HG03045 (cell line): ENCODE data around the gene CAP1.
"Not testable (repeated sequence)": the region's sequence is repeated elsewhere in the genome, so short reads cannot be mapped to it uniquely, and the experiment has no call there.

Source experiments
- ATAC-seq: cut with Tn5 transposase; IDR thresholded peaks from one replicate; pipeline ENCODE4 v1.9.1; 2021; ENCODE audit warnings: mild to moderate bottlenecking, moderate library complexity; ENCODE audit not compliant: unreplicated experiment

The CAP1 gene

GRCh38 chr1:40040511-40041465, at the start of gene CAP1:
Gene CAP1 (plus strand): TSS chr1:40040729. CDS start chr1:40059347, 18,618 bp downstream.
- ATAC-seq = peak; percentile 84

DNA sequence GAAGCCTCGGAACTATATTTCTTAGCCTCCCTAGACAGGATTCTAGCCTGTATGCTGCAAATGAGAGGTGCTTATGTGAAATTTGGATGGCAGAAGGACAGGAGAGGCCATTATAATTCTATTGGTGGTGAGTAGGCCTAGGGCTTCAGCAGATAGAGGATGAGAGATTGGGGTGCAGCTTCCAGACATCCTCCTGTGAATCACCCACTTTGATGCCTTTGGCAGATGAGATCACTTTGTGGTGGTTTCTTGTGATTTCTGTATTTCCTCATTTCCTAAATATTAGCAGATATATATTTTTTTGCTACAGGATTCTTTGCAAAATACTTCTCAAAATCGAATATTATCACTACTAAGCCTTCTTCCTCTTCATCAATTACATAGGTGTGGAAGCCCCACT, 48.3 kb upstream of the CAP1 start:
- ATAC-seq = no peak

GRCh38 chr1:39992888-39993287, 47.6 kb upstream of the CAP1 start:
- ATAC-seq = no peak

- no peak for ATAC-seq
Measured at GRCh38 chr1:39995973-39996393, 44.5 kb upstream of the CAP1 start.

DNA sequence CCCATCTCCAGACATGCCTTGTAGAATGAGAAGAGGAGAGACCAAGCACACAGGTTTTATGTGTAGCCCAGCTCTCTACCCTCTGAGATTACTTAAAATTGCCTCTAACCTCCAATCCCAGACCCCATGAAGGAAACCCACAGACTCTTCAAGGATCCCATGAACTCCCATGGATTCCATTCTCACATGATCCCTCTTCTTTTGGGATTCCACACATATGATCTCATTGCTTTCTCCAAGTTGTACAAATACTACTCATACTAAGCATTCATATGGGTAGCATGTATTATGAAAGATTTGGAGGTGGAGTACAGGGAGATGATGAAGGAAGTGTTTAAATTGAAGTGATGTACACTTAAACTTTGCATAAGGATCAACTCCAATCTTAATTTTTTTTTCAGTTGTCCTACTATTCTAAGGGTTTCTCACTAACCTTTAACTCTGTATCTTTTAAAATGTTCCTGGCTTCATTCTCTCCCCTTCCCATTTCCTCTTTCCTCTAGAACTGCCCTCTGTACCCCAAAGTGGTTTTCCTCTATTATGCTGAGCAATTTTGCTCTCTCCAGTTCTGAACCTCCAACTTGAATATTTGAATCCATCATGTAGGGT, 44.0 kb upstream of the CAP1 start:
- no peak for ATAC-seq

- no peak for ATAC-seq
Measured at GRCh38 chr1:40001456-40001855, 39.1 kb upstream of the CAP1 start.

DNA sequence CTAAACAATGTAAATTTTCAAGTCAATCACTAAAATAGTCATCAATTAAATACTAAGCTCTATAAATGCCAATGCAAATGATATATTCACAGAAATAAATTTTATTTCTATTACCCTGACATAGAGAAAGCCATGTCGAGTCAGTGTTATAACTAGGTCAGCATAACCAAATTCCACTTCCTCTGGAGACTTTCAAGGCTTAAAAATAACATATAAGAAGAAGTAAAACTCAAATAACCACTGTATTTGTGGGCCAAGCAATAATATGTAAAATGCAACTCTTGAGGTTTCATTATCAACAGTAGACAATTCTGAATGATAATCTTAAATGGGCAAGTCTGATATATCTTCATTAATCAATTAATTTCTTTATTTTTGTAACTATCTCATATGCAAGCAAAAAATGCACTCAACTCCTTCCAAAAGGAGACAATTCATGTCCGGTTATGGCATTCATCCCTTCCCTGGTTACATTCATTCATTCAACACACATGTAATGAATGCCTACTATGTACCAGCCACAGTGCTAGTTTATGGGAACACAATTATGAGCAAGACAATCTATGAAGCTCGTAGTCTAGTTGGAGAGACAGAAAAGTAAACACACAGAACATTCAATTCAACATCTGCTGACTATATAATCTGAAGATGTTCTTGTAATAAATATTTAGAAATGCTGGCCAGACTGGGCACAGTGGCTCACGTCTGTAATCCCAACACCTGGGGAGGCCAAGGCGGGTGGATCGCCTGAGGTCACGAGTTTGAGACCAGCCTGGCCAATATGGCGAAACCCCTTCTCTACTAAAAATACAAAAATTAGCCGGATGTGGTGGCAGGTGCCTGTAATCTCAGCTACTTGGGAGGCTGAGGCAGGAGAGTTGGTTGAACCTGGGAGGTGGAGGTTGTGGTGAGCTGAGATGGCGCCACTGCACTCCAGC, 37.1 kb upstream of the CAP1 start:
- ATAC-seq = no peak

GRCh38 chr1:40004857-40005256, 35.7 kb upstream of the CAP1 start:
- ATAC-seq = no peak

DNA sequence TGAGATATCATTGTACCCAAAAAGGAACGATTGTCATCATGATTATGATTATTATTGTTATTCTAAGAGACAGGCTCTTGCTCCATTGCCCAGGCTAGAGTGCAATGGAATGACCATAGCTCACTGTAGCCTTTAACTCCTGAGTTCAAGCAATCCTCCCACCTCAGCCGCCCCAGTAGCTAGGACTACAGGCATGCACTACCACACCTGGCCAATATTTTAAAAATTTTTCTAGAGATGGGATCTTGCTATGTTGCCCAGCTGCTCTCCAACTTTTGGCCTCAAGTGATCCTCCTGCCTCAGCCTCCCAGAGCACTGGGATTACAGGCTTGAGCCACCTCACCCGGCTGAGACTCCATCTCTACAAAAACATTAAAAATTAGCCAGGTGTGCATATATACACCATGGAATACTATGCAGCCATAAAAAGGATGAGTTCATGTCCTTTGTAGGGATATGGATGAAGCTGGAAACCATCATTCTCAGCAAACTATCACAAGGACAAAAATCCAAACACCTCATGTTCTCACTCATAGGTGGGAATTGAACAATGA, 33.0 kb upstream of the CAP1 start:
- ATAC-seq = not testable (repeated sequence)

DNA sequence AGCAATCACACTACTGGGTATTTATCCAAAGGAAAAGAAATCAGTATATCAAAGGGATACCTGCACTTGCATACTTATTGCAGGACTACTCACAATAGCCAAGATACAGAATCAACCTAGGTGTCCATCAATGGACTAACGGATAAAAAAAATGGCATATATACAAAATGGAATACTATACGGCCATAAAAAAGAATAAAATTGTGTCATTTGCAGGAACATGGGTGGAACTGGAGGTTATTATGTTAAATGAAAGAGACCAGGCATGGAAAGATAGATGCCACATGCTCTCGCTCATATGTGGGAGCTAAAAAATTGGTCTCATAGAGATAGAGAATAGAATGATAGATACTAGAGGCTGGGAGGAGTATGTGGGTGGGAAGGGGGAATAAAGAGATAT, 29.3 kb upstream of the CAP1 start:
- ATAC-seq = no peak

DNA sequence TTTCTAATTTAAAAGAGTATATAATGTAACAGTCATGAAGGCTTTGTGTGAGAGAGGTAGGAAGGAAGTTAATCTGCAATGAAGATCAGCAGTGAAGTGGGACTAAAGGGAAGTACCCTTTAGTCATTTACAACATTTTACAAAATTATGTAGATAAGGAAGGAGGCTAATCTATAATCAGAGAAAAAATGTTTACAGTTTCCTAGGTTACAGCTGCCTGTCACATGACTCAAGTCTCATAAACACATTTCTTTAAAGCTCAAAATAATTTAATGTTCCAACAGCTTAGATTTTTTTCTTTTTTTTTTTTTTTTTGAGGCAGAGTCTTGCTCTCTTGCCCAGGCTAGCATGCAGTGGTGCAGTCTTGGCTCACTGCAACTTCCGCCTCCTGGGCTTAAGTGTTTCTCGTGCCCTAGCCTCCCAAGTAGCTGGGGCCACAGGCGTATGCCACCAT, 26.2 kb upstream of the CAP1 start:
- no peak for ATAC-seq

GRCh38 chr1:40014812-40015594, 25.5 kb upstream of the CAP1 start:
- no peak for ATAC-seq

DNA sequence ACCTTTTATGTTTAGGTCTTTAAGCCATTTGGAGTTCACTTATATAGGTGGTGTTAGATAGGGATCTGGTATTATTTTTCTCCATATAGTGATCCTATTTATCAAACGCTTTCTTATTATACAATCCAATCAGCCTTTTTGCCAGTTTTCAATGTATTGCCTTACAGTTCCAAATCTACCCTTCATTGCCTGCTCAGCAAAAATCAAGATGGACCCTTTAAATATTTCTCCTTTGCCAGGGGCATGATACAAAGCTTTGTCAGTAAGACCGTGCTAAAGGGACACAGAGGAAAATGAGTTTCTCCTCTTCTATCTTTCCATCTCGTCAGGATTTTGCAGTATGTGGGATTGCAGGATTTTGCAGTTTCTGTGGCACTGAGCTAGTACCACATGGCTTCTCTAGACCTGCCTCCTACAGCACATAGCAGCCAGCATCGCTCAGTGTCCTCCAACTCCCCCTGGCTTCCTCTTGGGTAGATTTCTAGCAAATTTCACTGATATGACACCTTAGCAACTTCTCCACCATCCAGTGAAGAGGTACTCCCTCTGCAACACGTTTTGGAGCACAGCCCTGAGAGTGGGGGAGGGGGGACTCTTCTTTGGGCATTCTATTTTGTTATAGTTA, 22.5 kb upstream of the CAP1 start:
- ATAC-seq = no peak

- no peak for ATAC-seq
Measured at GRCh38 chr1:40020447-40021085, 20.0 kb upstream of the CAP1 start.

DNA sequence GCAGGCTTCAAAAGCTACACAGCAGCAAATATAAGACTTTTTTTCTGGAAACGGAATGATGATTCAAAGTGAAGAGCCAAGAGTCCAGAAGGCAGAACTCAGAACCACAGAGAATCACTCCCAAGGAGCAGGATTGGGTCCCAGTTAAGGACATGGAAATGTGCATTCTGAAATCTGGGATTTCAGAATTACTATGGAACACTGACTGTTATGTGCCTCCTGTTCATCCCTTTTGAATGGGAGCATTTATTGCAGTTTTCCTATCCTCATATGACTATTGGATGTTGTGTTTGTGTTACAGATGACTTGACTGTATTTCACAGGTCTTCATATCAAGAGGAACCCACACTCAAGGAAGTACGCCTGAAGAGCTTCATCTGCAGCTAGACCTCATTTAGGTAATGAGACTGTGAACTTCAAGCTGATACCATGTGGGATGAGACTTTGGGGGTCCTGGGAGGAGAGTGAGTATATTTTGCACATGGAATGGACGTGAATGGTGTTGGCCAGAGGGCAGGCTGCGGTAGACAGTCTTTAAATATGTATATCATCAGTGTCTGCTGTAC, 17.1 kb upstream of the CAP1 start:
- no peak for ATAC-seq

DNA sequence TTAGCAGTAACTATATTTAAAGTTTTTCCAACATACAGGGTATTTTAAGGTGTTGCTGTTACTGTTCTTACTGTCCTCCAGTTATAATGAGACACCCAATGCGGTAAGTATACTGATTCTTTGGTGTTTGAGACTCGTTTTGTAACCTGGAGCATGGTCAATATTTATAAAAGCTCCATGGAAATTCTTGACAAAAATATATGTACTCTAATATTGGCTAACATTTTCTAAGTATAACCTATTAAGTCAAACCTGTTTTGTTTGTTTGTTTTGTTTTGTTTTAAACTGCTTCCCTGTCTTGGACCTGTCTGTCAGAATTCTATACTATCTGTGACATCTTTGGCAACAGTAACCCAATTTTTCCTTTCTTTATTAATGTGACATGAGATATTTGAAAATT, 15.9 kb upstream of the CAP1 start:
- ATAC-seq = no peak

DNA sequence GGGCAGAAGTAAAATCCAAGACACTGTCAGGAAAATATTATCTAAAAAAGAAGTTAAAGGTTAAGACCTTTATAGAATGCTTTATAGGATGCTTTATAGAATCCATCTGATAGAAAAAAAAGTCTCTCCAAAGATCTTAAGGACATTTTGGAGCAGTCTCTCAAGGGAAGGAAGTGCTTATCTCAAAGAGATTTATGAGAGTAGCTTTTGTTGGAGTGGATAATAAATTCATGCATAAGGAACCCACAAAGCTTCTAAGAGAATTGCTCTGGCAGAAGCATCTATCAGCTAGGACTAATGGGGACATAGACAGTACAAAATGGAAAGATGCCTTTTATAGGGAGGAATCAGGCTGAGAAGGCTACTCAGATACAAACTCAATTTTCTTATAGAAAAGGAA, 12.9 kb upstream of the CAP1 start:
- ATAC-seq = no peak

- no peak for ATAC-seq
Measured at GRCh38 chr1:40029608-40030007, 10.9 kb upstream of the CAP1 start.
